Panc1 (cell line): ENCODE data around the gene PPARD. TPM values are rescaled to one million over a fixed set of nuclear protein-coding genes. Genes with fewer than 3 reads are reported as not detected.
"Not testable (repeated sequence)": the region's sequence is repeated elsewhere in the genome, so short reads cannot be mapped to it uniquely, and the experiment has no call there.

Experiments used
- ATAC-seq: fragments of 200-7000 bp; cut with Tn5 transposase; 2 replicates; pipeline ENCODE4 v1.9.1; 2020; ENCODE audit warnings: mild to moderate bottlenecking, moderate library complexity
- BruUV-seq: library from RNA; stranded (reverse); fragments of 400-500 nt; replicated peaks from 2 replicates; lab custom pipeline; 2021; lab: Mats Ljungman, UMichigan
- CTCF ChIA-PET: fragments of 300-600 bp; sonication (Branson Sonifier 250); formaldehyde crosslinking; loops from one replicate; lab custom pipeline; 2022; ENCODE audit warnings: antibody characterized with exemption; lab: Charles Lee
- POLR2A ChIA-PET: fragments of 300-600 bp; sonication (Branson Sonifier 250); formaldehyde crosslinking; loops from one replicate; lab custom pipeline; 2022; ENCODE audit warnings: antibody characterized with exemption; lab: Charles Lee
- DNase-seq: peaks from one replicate; pipeline ENCODE4 v3.0.0-alpha.2; 2010; ENCODE audit warnings: low read depth, low spot score
- H3K27ac ChIP-seq: 2 replicates; pipeline ENCODE4 v1.5.1; 2011; ENCODE audit warnings: mild to moderate bottlenecking, low read length, inconsistent platforms
- H3K27me3 ChIP-seq: fragments of 200-500 bp; sonication (Bioruptor generic); 2 replicates; pipeline ENCODE4 v1.6.0; 2014; ENCODE audit warnings: low read length, inconsistent platforms; ENCODE audit not compliant: control insufficient read depth, insufficient read depth
- H3K36me3 ChIP-seq: fragments of 200-500 bp; sonication (Bioruptor generic); 2 replicates; pipeline ENCODE4 v1.5.1; 2014; ENCODE audit warnings: inconsistent platforms, mild to moderate bottlenecking, low read length, moderate library complexity; ENCODE audit not compliant: control insufficient read depth, insufficient read depth
- H3K4me1 ChIP-seq: 2 replicates; pipeline ENCODE4 v1.5.1; 2011; ENCODE audit warnings: inconsistent platforms, mild to moderate bottlenecking, low read length, moderate library complexity; ENCODE audit not compliant: control insufficient read depth, insufficient read depth
- H3K4me3 ChIP-seq, 2 experiments: 2 replicates each; pipeline ENCODE4 v1.5.1; 2011 to 2012; ENCODE audit warnings: low read depth in 2 of 2, low read length in 2 of 2, mild to moderate bottlenecking in 2 of 2, inconsistent platforms in 1 of 2, moderate library complexity in 1 of 2
- H3K9me3 ChIP-seq: fragments of 200-500 bp; sonication (Bioruptor generic); 2 replicates; pipeline ENCODE4 v1.5.1; 2014; ENCODE audit warnings: low read depth, mild to moderate bottlenecking, inconsistent platforms, low read length, moderate library complexity; ENCODE audit not compliant: control insufficient read depth, insufficient read depth
- CTCF ChIP-seq: fragments of 450-650 bp; IDR thresholded peaks from 2 replicates; pipeline ENCODE4 v1.5.1; 2017; ENCODE audit warnings: mild to moderate bottlenecking
- POLR2AphosphoS5 ChIP-seq: IDR thresholded peaks from 2 replicates; pipeline ENCODE4 v1.6.1; 2012; ENCODE audit warnings: mild to moderate bottlenecking, low read depth, low read length, moderate library complexity
- REST ChIP-seq, 2 experiments: IDR thresholded peaks; 2 replicates each; pipeline ENCODE4 v1.6.1; 2011 to 2012; ENCODE audit warnings: low read depth in 2 of 2, control low read depth in 1 of 2, low read length in 1 of 2, mild to moderate bottlenecking in 1 of 2, moderate library complexity in 1 of 2; ENCODE audit not compliant: insufficient read depth in 1 of 2
- SIN3A ChIP-seq: IDR thresholded peaks from 2 replicates; pipeline ENCODE4 v1.6.1; 2012; ENCODE audit warnings: low read depth, mild to moderate bottlenecking, low read length, moderate library complexity, borderline replicate concordance; ENCODE audit not compliant: insufficient read depth
- TCF7L2 ChIP-seq: IDR thresholded peaks from 2 replicates; pipeline ENCODE4 v1.6.1; 2011; ENCODE audit warnings: mild to moderate bottlenecking, low read depth, low read length, inconsistent platforms
- in situ Hi-C: cut with HindIII; loops from 2 replicates; pipeline ENCODE4 v1.10.0; 2016; ENCODE audit warnings: low sequenced_read_pairs, low pct_unique_long_range_greater_than_20kb
- intact Hi-C: fragments of 100-400 bp; cut with micrococcal nuclease; formaldehyde crosslinking; loops from one replicate; pipeline ENCODE4 v1.10.0; 2022; ENCODE audit not compliant: unreplicated experiment
- total RNA-seq: library from RNA; stranded (reverse); gene quantifications from one replicate; pipeline ENCODE4 v1.2.1, GENCODE V29; 2021; ENCODE audit not compliant: unreplicated experiment

Gene PPARD
- total RNA-seq, 1 experiment from 2014 or later: 14.4 TPM

GRCh38 chr6:35330541-35331119 is 11.7 kb upstream of the PPARD start:
- Histone ChIP-seq H3K9me3 (no peaks in the 10 kb centered on the region), H3K4me3 (no peak overlapping the region), H3K36me3 (no peaks in the 10 kb centered on the region), H3K27me3 (no peaks in the 10 kb centered on the region; the same call in 1 of the 2 replicates), H3K27ac (no peak overlapping the region), H3K4me1 (no peaks in the 10 kb centered on the region)
- no TSS peak for BruUV-seq
- POLR2A ChIA-PET: no interaction called here
- in situ Hi-C loops (no loop called here), intact Hi-C loops (no loop called here)
- CTCF ChIA-PET: no interaction called here
- ATAC-seq: no peak
- TF ChIP-seq CTCF: no peak
- no peak for TF ChIP-seq SIN3A
- no peak for TF ChIP-seq TCF7L2
- no peak for TF ChIP-seq REST (IDR thresholded peaks at IDR 0.05; ENCODE audit: insufficient read depth in 1 of 2, low read depth in 2 of 2, low read length in 1 of 2)
- no peak for TF ChIP-seq POLR2AphosphoS5
- no peak for DNase-seq

GRCh38 chr6:35332074-35332887 is 10.1 kb upstream of the PPARD start:
- BruUV-seq: not testable (repeated sequence)

More at GRCh38 chr6:35332074-35332887, 10.1 kb upstream of the PPARD start:
- H3K27me3 ChIP-seq, H3K9me3 ChIP-seq, in situ Hi-C loops, H3K27ac ChIP-seq, POLR2A ChIA-PET, intact Hi-C loops, H3K36me3 ChIP-seq, CTCF ChIA-PET, DNase-seq, H3K4me1 ChIP-seq, H3K4me3 ChIP-seq: not testable (repeated sequence)
- TF ChIP-seq CTCF: peak; percentile 11; the same call in 1 of the 2 replicates
- ATAC-seq: peak; percentile 73
